Kidney (tissue), 14 donors: ENCODE data around the gene HIF3A. TPM values are rescaled to one million over a fixed set of nuclear protein-coding genes. Genes with fewer than 3 reads are reported as not detected.
A peak's percentile ranks its signal among the peaks of the same experiment; 100 is the strongest.
"Not testable (repeated sequence)": the region's sequence is repeated elsewhere in the genome, so short reads cannot be mapped to it uniquely, and the experiment has no call there.

Experiments used
- DNase-seq, 5 donors: peaks; one replicate each; pipeline ENCODE4 v3.0.0-alpha.2; 2013 to 2020
- FAIRE-seq: peaks from 2 replicates; lab custom pipeline; 2012; peaks lifted over from hg19 to GRCh38; lab: Jason Lieb, UNC
- H3K27ac ChIP-seq, 2 donors: one replicate each; pipeline ENCODE4 v1.7.0; 2013; ENCODE audit warnings: low read depth in 2 of 2, low read length in 2 of 2, inconsistent platforms in 1 of 2
- H3K27me3 ChIP-seq: one replicate; pipeline ENCODE4 v1.7.1; 2013; ENCODE audit warnings: low read length, inconsistent platforms; ENCODE audit not compliant: control insufficient read depth, insufficient read depth
- H3K36me3 ChIP-seq, 3 donors: one replicate each; pipeline versions ENCODE4 v1.7.0 to v1.7.1; 2013; ENCODE audit warnings: low read length in 3 of 3, control low read depth in 1 of 3, inconsistent platforms in 1 of 3; ENCODE audit not compliant: insufficient read depth in 3 of 3, control insufficient read depth in 2 of 3
- H3K4me1 ChIP-seq, 3 donors: one replicate each; pipeline versions ENCODE4 v1.7.0 to v1.7.1; 2013; ENCODE audit warnings: low read length in 3 of 3, inconsistent platforms in 1 of 3, low read depth in 1 of 3; ENCODE audit not compliant: control insufficient read depth in 2 of 3, insufficient read depth in 2 of 3
- H3K4me3 ChIP-seq, 3 donors: one replicate each; pipeline versions ENCODE4 v1.7.0 to v1.8.1; 2013; ENCODE audit warnings: low read length in 3 of 3, control low read depth in 1 of 3, inconsistent platforms in 1 of 3
- H3K9ac ChIP-seq, 3 donors: one replicate each; pipeline versions ENCODE4 v1.7.0 to v1.7.1; 2013; ENCODE audit warnings: low read length in 3 of 3, control low read depth in 1 of 3, inconsistent platforms in 1 of 3
- H3K9me3 ChIP-seq, 3 donors: one replicate each; pipeline versions ENCODE4 v1.7.0 to v1.7.1; 2013; ENCODE audit warnings: low read length in 3 of 3, control low read depth in 1 of 3, inconsistent platforms in 1 of 3; ENCODE audit not compliant: control insufficient read depth in 2 of 3, insufficient read depth in 1 of 3
- CTCF ChIP-seq: IDR thresholded peaks from 3 replicates; pipeline ENCODE4 v1.5.1; 2012; ENCODE audit warnings: mild to moderate bottlenecking, moderate library complexity, borderline replicate concordance; ENCODE audit not compliant: insufficient read depth; ENCODE audit errors: extremely low read depth
- intact Hi-C: fragments of 100-400 bp; cut with DNase I; formaldehyde crosslinking; loops from one replicate; pipeline ENCODE4 v1.11.1; 2022
- polyA plus RNA-seq: library from polyadenylated mRNA; stranded (reverse); fragments of 350-450 nt; fragmentation: Illumina TruSeq; extraction: RNeasy Lipid Tissue Mini Kit (QIAGEN cat#74804); gene quantifications from one replicate; pipeline ENCODE4 v1.2.3, GENCODE V29; 2014; ENCODE audit warnings: low read depth, low replicate concordance; ENCODE audit not compliant: insufficient read depth
- total RNA-seq: library from RNA; stranded (reverse); fragmentation: NEBNext Ultra II Directional; extraction: Animal tissue kit (Norgen Biotek cat#: 25700); gene quantifications from one replicate; pipeline ENCODE4 v1.2.1, GENCODE V29; 2021
- donor health status: control.
- donor health status: control.
- donor health status: control.
- donor health status: control.
- donor health status: control.
- donor health status: DM: yes; HTN: yes; CAD: no.
- donor health status: Normal renal cell carcinoma (clear cell type).

The HIF3A gene
- total and polyA plus RNA-seq, 2 donors from 2014 or later, result 3.3 to 40.4 TPM

- no peaks in the 10 kb centered on the region for H3K36me3 ChIP-seq
- no peak overlapping the region for H3K27ac ChIP-seq
- no peak for FAIRE-seq
These were observed 12.2 kb downstream of the HIF3A start for GRCh38 chr19:46309056-46309455.

GRCh38 chr19:46311444-46311843 lies 14.6 kb downstream of the HIF3A start:
- H3K36me3 ChIP-seq, result no peaks in the 10 kb centered on the region
- H3K27ac ChIP-seq, result no peak overlapping the region
- no peak for TF ChIP-seq CTCF

More at GRCh38 chr19:46309056-46309455, 12.2 kb downstream of the HIF3A start:
- Histone ChIP-seq H3K9ac (no peak overlapping the region), H3K4me1 (no peaks in the 10 kb centered on the region), H3K4me3 (no peak overlapping the region), H3K27me3 (no peaks in the 10 kb centered on the region), H3K9me3 (no peaks in the 10 kb centered on the region)
- intact Hi-C loops, result no loop called here
- no peak for TF ChIP-seq CTCF
- peak in 1 of 5 donors; percentile 63 for DNase-seq

GRCh38 chr19:46313540-46314469 lies 17.0 kb downstream of the HIF3A start:
- H3K9ac ChIP-seq, H3K27me3 ChIP-seq, H3K9me3 ChIP-seq, H3K36me3 ChIP-seq, H3K4me1 ChIP-seq, H3K27ac ChIP-seq, intact Hi-C loops, H3K4me3 ChIP-seq, DNase-seq, FAIRE-seq: not testable (repeated sequence)

More at GRCh38 chr19:46311444-46311843, 14.6 kb downstream of the HIF3A start:
- H3K9ac ChIP-seq, result no peak overlapping the region
- no peaks in the 10 kb centered on the region for H3K27me3 ChIP-seq
- FAIRE-seq, result no peak
- H3K4me1 ChIP-seq, result no peaks in the 10 kb centered on the region
- H3K9me3 ChIP-seq, result no peaks in the 10 kb centered on the region
- H3K4me3 ChIP-seq, result no peak overlapping the region
- no peak for DNase-seq
- intact Hi-C loops, result no loop called here

GRCh38 chr19:46317339-46317738 lies 20.5 kb downstream of the HIF3A start:
- intact Hi-C loops, result no loop called here
- H3K36me3 ChIP-seq, result peaks cover 0 to 2% (median 0%) of the 10 kb centered on the region in 3 donors
- H3K4me1 ChIP-seq, result no peaks in the 10 kb centered on the region
- H3K9ac ChIP-seq, result no peak overlapping the region
- FAIRE-seq (no peak), DNase-seq (no peak)
- no peak overlapping the region for H3K4me3 ChIP-seq
- H3K27ac ChIP-seq, result no peak overlapping the region
- no peak for TF ChIP-seq CTCF
- no peaks in the 10 kb centered on the region for H3K9me3 ChIP-seq
- H3K27me3 ChIP-seq, result no peaks in the 10 kb centered on the region
